Medulla oblongata (tissue), 1 donor: Measurements from ENCODE around the gene CYP4F8.
"Not testable (repeated sequence)": the region's sequence is repeated elsewhere in the genome, so short reads cannot be mapped to it uniquely, and the experiment has no call there.

Experiments used
- DNase-seq: peaks from one replicate; pipeline ENCODE4 v3.0.0-alpha.2; 2015; ENCODE audit errors: extremely low spot score

Gene CYP4F8

DNA sequence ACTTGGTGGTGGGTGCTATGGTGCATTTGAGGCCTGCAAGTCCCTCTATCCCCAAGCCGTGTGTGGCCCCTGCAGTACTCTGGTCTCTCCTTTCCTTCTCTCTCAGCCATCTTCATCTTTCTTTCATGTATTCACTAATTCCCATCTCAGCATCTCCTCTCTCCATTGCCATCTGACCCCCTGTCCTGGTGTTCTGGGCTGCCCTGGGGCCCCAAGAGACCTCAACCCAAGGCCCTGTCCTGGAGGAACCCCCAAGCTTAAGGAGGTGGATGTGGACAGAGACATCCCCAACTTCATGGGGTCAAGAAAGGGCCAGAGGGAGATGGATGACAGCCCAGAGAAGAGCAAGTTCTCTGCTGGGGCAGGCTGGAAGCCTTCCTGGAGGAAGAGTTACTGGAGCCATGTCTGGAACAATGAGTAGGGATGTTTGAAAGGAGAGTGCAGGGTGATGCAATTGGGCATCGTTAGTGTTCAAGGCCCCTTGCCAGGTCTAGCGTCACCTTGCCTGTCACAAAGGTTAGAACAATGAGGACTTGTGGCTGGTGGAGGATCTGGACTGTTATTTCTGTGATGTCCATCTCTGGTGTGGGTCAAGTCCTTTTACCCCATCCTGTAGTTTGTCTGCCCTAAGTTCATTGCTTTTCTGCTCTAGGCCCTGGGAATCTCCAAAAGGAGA, 29.2 kb downstream of the CYP4F8 start:
- no peak for DNase-seq

DNA sequence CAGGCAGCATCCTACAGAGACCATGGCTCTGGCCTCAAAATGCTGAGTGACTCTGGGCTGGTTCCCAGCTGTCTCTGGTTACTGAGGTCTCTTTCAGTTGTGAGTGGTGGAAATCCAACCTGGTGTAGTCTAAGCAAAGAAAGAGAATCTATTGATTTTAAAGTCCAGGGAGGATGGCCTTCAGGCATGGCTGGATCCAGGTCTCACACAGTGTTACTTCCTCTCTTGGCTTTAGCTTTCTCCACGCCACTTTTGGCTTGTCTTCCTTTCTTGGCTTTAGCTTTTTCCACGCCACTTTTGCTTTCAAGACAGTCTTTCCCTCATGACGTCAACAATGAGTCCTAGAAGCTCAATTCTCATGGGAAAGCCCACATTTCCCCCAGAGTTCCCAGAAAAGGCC, 29.8 kb downstream of the CYP4F8 start:
- DNase-seq = no peak

DNA sequence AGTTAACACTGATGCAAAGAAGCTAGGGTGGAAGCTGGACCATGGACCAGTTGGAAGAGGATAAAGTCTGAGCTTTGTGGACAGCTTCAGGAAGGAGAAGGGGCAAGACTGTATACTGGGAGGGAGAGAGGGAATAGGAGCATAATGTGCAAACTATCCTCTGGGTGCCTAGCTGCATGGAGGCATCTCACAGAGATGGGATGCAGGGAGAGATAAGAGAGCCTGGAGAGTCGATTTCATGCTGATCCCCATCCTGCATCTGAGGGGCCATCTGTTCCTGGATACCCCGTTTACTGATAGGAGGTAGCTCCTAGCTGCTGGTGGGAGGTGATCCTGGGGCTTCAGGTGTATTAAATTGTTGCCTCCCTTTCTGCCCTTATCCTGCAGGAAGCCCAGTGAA, 34.5 kb downstream of the CYP4F8 start:
- DNase-seq = no peak

DNA sequence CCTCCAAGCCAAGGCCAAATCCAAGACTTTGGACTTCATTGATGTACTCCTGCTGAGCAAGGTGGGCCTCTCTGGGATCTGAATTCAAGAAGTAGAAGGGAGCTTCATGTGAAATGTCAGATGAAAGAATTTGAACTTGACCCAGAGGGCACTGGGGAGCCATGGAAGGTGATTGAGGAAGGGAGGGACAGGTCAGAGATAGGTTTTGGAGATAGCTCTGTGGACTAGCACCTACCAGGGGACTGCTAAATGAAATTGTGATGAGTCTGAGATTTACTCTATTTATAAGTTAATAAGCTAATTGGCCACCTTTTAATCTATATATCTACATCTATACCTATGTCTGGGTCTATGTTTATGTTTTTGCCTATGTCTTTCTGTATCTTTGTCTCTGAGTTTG, 35.1 kb downstream of the CYP4F8 start:
- DNase-seq = not testable (repeated sequence)

DNA sequence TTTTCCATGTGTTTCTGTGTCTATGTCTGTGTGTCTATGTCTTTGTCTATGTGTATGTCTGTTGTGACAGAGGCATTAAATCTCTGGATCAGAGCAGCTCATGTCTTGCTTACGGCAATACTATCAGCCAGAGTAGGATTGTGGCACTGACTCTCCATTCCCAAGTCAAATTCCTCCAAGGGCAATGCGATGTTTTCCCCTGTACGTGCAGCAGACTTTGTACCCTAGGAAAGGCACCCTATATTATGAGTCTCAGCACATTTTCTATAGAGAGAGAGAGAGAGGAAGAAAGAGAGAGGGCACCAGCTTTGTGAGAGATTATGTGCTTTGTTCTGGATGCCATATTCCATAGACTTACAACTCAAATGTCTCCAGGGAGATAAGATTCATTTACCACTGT, 36.8 kb downstream of the CYP4F8 start:
- no peak for DNase-seq

DNA sequence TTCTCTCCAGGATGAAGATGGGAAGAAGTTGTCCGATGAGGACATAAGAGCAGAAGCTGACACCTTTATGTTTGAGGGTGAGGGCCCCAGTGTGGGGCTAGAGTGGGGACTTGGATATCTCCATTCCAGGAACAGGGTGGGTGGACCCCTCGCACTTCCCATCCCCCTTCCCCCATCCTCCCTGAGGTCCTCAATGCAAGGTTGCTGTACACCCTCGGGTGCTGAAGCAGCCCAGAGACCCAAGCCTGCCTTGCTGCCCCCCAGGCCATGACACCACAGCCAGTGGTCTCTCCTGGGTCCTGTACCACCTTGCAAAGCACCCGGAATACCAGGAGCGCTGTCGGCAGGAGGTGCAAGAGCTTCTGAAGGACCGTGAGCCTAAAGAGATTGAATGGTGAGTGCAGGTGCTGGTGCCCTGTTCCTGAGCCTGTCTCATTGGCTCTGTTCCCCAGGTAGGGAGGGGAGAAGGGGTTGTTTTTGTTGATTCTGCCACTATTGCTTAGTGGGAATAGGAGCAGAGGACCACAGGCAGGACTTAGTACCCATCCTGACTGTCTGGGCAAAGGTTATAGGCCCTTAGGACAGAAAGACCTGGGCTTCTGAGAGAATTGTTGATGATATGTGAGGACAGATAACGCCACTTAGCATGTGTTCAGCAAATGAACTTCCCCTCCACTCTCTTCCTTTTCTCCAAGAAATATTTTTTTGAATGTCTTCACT, 37.7 kb downstream of the CYP4F8 start:
- DNase-seq = no peak

DNA sequence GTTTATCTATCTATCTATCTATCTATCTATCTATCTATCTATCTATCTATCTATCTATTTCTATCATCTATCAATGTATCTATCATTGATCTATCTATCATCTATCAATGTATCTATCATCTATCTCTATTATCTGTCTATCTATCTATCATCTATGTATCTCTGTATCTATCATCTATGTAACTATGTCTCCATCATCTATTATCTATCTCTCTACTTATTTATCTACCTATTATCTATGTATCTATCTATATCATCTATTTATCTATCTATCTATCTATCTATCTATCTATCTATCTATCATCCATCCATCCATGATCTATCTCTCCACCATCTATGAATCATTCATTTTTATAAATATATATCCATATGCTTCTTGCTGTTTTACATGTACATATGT, 41.4 kb downstream of the CYP4F8 start:
- no peak for DNase-seq

DNA sequence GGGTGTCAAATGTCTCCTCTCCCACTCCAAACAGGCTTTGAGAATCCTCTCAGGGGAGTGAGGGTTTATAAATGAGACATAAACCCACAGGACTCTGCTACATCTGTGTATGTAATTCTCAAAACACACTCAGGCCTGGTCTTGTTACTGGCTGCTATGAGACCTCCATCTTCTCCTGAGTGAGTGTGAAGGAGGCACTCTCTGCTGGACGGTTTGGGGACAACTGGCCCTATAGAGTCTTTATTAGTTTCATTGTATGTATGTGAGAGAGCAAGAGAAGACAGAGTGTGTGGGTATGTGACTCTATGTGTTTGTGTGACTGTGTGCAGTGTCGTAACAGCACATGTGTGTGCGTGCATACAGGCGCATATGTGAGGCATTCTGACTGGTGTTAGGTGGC, 48.2 kb downstream of the CYP4F8 start:
- no peak for DNase-seq

DNA sequence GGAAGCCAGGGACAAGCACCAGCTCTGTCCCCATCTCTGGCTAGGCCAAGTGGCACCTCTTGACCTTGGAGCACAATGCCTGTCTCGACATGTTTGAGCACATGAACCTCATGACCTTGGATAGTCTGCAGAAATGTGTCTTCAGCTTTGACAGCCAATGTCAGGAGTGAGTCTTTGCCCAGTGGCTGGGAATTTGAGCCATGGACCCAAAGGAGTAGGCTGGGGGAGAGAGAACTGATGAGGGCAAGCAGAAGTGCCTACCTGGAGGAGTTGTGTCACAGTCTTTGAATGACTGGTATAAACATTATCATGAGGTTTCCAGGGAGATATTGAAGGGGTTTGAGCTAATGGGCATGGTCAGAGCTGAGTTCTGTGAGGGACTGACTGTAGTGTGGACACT, 51.2 kb downstream of the CYP4F8 start:
- no peak for DNase-seq

DNA sequence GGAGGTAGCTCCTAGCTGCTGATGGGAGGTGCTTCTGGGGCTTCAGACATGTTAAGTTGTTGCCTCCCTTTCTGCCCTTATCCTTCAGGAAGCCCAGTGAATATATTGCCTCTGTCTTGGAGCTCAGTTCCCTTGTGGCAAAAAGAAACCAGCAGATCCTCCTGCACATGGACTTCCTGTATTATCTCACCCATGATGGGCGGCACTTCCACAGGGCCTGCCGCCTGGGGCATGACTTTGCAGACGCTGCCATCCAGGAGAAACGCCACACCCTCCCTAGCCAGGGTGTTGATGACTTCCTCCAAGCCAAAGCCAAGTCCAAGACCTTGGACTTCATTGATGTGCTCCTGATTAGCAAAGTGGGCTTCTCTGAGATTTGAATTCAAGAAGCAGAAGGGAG, 51.9 kb downstream of the CYP4F8 start:
- no peak for DNase-seq

DNA sequence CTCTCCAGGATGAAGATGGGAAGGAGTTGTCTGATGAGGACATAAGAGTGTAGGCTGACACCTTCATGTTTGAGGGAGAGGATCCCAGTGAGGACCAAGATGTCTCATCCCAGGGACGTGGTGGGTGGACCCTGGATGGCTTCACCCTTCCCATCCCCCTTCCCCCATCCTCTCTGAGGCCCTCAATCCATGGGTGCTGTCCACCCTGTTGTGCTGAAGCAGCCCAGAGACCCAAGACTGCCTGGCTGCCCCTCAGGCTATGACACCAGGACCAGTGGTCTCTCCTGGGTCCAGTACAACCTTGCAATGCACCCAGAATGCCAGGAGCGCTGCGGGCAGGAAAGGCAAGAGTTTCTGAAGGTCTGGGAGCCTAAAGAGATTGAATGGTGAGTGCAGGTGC, 54.4 kb downstream of the CYP4F8 start:
- DNase-seq = no peak

DNA sequence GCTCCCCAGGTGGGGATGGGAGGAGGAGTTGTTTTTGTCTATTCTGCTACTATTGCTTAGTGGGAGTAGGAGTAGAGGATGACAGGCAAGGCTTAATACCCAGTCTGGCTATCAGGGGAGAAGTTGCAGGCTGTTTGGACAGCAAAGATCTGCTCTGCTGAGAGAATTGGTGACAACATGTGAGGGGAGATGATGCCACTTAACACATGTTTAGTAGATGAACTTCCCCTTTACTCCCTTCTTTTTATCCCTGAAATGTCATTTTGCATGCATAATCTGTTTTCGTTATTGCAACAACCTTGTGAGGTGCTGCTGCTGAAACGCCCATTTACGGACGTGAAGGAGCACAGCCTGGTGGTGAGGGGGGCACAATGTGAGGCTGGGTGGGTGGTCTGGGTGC, 54.9 kb downstream of the CYP4F8 start:
- DNase-seq = no peak

DNA sequence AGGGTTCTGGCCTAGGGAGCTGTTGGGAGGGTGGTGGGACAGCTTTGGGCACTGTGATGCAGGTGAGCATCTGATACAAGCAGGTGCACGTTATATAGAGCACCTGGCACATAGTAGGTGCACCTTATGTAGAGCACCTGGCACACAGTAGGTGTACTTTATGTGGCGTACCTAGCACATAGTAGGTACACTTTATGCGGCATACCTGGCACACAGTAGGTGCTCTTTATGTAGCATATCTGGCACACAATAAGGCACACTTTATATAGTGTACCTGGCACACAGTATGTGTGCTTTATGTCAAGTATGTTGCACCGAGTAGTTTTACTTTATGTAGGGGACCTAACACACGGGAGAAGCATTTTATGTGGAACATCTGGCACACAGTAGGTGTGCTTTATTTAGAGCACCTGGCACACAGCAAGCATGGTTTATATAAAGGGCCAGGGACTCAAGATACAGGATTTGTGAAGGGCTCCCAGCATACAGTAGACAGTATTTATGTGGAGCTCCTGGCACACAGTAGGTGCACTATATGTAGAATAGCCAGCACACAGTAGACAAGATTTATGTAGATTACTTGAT, 56.3 kb downstream of the CYP4F8 start:
- no peak for DNase-seq

DNA sequence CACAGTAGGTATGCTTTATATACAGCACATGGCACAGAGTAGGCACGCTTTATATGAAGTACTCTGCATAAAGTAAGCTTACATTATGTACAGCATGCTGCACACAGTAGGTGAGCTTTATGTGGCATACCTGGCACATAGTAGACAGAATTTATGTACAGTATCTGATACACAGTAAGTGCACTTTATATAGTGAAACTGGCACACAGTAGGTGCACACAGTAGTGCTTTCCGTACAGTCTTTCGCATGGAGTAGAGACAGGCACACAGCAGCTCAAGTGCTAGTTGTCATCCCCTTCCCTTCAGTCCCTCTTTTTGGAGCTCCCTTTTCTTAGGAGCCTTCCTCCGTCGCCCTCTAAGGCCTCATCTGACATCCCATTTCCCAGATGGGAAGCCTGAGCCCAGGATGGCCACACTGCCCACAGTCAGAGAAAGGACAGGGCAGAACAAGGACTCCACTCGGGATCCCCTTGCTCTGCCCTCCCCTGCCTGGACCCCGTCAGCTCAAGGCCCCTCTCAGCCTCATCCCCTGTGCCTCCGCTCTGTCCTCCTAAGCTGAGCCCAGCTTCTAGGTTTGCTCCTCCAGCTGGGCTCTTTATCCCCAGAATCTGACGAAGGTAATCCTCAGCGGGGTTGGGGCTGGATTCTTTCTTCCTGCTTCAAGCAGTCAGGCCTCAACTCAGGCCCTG, 57.0 kb downstream of the CYP4F8 start:
- no peak for DNase-seq

DNA sequence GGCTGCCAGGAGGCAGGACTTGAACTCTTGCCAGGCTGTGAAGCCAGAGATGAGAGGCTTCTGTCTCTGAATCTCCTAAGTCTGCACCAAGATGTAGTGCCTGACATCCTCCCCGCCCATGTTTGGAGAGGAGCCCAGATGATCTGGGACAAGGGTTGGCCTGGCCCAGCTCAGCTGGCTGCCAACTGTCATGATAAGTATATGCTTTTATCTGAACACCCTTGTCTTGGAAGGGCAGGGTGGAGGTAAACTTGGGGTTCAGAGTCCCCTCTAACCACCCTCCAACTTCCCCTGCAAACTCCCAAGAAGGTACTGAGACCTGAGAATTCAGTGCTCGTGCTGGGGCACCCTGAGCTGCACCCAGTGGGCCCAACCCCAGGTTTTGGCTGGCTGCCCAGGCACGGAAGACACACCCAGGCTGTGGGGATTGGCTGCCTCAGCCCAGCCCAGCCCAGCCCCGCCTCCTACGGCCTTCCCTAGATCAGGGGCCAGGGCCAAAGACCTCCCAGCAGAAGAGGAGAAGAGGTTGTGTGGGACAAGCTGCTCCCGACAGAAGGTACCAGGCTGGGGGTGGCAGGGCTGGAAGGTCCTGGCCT, 57.7 kb downstream of the CYP4F8 start, which contains the start of gene CYP4F12:
CYP4F12 (plus strand) TSS at position 508 of the 596 bp plus-strand sequence. CDS start 443 bp downstream, outside the sequence.
- peak; percentile 7 for DNase-seq

DNA sequence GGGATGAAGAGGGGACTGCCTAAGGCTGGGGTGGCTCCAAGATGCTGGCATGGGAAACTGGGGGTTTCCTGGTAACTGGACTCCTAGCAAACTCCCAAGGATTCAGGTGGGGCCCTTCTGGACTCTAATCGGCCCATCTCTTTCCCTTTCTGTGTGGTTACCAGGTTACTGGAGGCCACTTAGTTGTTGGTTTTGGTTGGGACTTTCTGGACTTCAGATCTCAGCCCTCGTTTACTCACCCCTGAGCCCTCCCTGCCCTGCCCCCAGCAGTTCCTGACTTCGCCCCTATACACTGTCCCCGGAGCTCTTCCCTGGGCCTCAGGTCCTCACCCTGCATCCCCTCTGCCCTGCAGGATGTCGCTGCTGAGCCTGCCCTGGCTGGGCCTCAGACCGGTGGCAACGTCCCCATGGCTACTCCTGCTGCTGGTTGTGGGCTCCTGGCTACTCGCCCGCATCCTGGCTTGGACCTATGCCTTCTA, 58.2 kb downstream of the CYP4F8 start:
- no peak for DNase-seq

DNA sequence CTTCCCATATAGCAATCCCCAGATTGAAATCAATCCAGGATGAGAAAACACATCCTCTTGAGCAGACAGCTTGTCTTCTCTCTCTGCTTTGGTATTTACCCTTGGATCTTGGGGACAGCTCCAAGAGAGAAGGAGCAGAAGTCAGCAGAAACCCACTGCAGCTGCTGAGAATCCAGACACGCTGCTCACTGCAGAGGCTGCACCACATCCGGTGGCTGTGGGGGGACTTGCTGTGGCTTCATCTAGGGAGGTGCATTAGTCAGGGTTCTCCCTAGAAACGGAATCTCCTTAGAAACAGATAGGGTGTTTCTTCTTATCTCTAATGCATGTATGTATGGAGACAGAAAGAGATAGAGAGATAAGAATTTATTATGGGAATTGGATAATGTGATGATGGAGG, 60.5 kb downstream of the CYP4F8 start:
- no peak for DNase-seq

DNA sequence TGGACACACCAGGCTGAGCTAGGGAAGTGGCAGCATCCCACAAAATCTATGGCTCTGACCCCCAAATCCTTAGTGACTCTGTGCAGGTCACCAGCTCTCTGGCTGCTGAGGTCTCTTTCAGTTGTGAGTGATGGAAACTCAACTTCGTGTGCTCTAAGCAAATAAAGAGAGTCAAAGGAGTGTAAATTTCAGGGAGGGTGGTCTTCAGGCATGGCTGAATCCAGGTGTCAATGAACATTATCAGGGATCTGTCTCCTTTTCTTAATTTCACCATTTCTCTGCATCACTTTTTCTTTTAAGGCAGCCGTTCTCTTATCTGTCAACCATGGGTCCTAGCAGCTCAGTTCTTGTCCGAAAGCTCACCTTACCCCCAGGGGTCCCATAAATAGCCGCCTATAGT, 64.1 kb downstream of the CYP4F8 start:
- no peak for DNase-seq

DNA sequence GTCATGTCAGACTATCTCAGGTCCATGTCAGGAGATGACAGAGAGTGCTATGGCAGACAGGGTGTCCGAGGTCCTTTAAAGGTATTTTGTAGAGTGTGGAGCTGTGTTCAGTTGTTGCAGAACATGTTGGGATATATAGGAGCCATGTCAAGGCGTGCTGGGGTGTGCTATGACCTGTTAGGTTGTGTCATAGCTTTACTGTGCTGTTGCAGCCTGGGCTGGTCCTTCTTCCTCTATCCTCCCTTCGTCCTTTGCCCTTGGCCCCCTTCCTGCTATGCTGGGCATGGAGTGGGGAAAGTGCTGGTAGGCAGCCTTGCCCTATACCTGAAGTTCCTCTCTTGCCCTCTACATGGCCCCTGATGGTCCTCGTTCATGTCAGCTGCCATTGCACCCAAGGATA, 64.8 kb downstream of the CYP4F8 start:
- DNase-seq = not testable (repeated sequence)
